ENCODE results near the gene HIF1AN.
"Not testable (repeated sequence)": the region's sequence is repeated elsewhere in the genome, so short reads cannot be mapped to it uniquely, and the experiment has no call there.

HIF1AN gene

DNA sequence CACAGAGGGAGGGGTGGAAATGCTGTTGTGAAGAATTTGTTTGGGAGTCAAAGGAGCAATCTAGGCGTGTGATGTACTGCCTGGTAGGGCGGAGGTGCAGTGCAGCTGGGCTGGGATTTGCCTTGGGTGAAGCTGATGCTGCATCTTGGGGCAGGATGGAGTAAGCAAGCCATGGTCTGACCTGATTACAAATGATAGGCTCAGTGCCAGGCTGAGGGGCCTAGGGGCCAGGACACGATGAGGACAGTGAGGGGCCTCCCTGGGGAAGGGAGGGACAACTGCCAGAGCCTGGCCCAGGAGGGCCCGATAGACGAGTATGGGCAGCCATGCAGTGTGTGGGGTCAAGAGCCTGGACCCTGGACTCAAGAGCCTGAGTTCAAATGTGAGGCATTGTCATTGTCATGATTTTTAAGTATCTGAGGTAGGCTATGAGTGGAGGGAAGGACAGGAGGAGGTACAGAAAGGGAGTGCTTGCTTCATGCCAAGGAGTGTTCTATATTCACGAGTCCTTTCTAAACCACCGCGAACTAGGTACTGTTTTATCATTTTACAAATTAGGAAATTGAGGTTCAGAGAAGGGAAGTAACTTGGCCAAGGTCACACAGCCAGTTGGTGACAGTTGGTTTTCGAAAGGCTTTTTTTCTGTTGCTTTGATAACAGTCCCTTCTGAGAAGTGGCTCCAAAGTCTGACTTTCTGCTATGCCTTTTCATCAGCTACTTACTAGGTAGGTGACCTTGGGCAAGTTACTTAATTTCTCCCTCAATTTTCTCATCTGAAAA is 29.7 kb downstream of the HIF1AN start:
- DNase-seq (ENCODE audit: low read depth in 1 of 2, low spot score in 1 of 2), result no peak

- no peak for DNase-seq (ENCODE audit: low read depth in 1 of 2, low spot score in 1 of 2)
These were observed 30.8 kb downstream of the HIF1AN start for GRCh38 chr10:100566561-100566960.

- no peak for DNase-seq (ENCODE audit: low read depth in 1 of 2, low spot score in 1 of 2)
These were observed 31.5 kb downstream of the HIF1AN start for GRCh38 chr10:100567249-100567648.

DNA sequence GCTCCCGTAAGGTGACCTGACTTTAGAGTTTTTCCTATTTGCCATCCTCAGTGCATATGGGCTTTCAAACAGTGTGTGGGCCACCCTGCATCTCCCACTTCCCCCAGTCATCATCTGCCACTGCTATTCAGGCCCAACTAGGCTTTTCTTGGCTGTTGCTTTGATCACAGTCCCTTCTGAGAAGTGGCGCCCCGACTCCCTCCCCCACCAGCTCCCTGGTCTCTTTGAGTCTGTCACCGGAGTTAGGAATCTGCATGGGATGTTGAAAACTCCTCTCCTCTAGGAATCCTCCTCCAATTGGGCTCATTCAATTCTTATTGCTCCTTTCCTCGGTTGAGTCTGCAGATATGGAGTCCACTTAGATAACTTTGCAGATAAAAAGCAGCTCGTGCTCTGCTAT is 32.1 kb downstream of the HIF1AN start:
- no peak for DNase-seq (ENCODE audit: low read depth in 1 of 2, low spot score in 1 of 2)

DNA sequence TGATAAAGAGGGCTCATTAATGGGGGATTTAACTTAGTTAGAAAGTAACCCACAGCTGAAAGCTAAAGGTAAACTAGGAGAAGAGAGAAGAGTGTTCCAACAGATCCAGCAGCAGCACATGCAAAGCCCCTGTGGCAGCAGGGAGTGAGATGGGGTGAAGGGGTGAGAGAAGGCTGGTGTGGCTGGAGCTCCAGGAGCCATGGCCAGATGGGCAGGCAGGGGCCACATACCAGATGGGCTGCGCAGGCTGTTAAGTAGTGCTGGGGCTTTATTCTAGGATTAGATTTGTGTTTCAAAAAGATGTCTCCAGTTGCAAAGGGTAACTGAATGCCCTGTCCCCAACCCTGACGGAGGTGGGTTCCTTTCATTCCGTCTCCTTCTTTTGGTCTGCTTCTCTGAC is 33.2 kb downstream of the HIF1AN start:
- DNase-seq (ENCODE audit: low read depth in 1 of 2, low spot score in 1 of 2), result no peak

GRCh38 chr10:100569687-100570481 is 34.1 kb downstream of the HIF1AN start:
- DNase-seq (ENCODE audit: low read depth in 1 of 2, low spot score in 1 of 2), result no peak

GRCh38 chr10:100570506-100570905 is 34.8 kb downstream of the HIF1AN start:
- no peak for DNase-seq (ENCODE audit: low read depth in 1 of 2, low spot score in 1 of 2)

- DNase-seq (ENCODE audit: low read depth in 1 of 2, low spot score in 1 of 2), result no peak
These were observed 35.5 kb downstream of the HIF1AN start for GRCh38 chr10:100571084-100571856.

DNA sequence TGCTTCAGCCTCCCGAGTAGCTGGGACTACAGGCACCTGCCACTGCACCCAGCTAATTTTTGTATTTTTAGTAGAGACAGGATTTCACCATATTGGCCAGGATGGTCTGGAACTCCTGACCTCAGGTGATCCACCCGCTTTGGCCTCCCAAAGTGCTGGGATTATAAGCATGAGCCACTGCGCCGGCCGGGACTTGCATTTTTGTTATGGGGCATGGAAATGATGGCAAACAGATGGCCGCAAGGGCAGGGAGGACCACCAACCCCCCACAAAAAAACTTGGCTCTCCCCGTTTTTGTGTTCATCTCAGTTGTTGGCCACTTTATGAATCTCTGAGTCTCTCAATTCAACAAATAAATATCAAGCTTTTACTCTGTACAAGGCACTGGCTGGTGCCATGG is 39.4 kb downstream of the HIF1AN start:
- DNase-seq (ENCODE audit: low read depth in 1 of 2, low spot score in 1 of 2), result not testable (repeated sequence)

- DNase-seq (ENCODE audit: low read depth in 1 of 2, low spot score in 1 of 2), result no peak
These were observed 40.0 kb downstream of the HIF1AN start for GRCh38 chr10:100575585-100576281.

DNA sequence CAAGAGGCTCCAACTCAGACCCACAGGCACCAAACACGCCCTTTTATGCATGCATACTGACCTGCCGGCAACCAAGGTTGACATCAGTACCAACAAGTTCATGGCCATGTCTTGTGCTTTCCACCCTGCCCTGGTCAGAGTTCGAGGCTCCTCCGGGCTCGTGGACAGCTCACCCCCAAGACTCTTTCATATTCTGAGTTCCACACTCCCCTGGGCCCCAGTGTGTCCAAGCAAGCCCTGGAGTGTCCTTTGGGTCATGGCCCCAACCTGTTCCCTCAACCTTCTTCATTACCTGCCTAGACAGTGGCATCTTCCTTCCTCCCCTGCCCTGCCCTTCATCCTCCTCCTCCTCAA is 40.5 kb downstream of the HIF1AN start:
- DNase-seq (ENCODE audit: low read depth in 1 of 2, low spot score in 1 of 2), result no peak

GRCh38 chr10:100579261-100580090 is 43.7 kb downstream of the HIF1AN start:
- no peak for DNase-seq (ENCODE audit: low read depth in 1 of 2, low spot score in 1 of 2)

GRCh38 chr10:100586959-100587358 is 51.2 kb downstream of the HIF1AN start:
- DNase-seq (ENCODE audit: low read depth in 1 of 2, low spot score in 1 of 2), result no peak

DNA sequence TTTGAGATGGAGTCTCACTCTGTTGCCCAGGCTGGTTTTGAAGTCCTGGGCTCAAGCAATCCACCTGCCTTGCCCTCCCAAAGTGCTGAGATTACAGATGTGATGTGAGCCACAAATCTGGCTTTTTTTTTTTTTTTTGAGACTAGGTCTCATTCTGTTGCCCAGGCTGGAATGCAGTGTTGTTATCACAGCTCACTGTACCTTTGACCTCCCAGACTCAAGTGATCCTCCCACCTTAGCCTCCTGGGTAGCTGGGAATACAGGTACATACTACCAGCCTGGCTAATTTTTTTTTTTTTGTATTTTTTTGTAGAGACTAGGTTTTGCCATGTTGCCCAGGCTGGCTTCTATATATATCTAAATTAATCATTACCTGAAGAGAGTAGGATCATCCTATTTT is 62.4 kb downstream of the HIF1AN start:
- no peak for DNase-seq (ENCODE audit: low read depth in 1 of 2, low spot score in 1 of 2)

DNA sequence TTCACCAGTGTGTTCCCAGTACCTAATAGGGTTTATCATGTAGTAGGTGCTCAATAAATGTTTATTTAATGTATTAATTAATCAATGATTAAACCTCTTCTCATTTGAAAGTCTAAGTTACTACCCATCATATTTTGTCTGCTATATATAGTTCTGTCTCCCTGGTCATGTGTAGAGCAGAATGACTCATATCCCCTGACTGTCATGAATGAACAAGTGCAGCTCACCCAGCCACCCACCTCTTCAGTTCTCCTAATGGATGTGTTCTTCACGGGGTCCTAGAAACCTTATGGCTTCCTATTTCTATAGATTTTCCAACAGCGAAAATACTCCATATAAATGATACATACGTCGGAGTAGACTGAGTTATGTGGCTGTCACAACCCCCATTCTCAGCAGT is 64.5 kb downstream of the HIF1AN start:
- no peak for DNase-seq (ENCODE audit: low read depth in 1 of 2, low spot score in 1 of 2)

GRCh38 chr10:100607439-100607838 is 71.7 kb downstream of the HIF1AN start:
- DNase-seq (ENCODE audit: low read depth in 1 of 2, low spot score in 1 of 2), result no peak

Measured in stimulated activated CD4-positive, alpha-beta T cell treated with anti-CD3 and anti-CD28 coated beads, Interleukin-15, amount 100 ng/mL, for 1 hour (primary cell).